Gastrocnemius medialis (tissue), 4 donors: ENCODE data around the gene SLC6A14. TPM values are rescaled to one million over a fixed set of nuclear protein-coding genes. Genes with fewer than 3 reads are reported as not detected.

Experiments
- ATAC-seq, 2 donors: fragments of 150-250 bp; one replicate each; pipeline ENCODE4 v1.9.1; 2016
- DNase-seq, 2 donors: peaks; one replicate each; pipeline ENCODE4 v3.0.0-alpha.2; 2019
- H3K27ac ChIP-seq, 4 donors: fragments of 200-600 bp; sonication (generic); 1 replicate in 1 of 4; 2 replicates in 3 of 4; pipeline ENCODE4 v1.5.1; 2016 to 2018; ENCODE audit warnings: mild to moderate bottlenecking in 2 of 4, moderate library complexity in 1 of 4
- H3K27me3 ChIP-seq, 3 donors: fragments of 200-600 bp; sonication (generic) in 2 of 3; 1 replicate in 1 of 3; 2 replicates in 2 of 3; pipeline versions ENCODE4 v1.5.1 to v1.6.0; 2016 to 2019; ENCODE audit warnings: mild to moderate bottlenecking in 1 of 3, moderate library complexity in 1 of 3
- H3K36me3 ChIP-seq, 2 donors: fragments of 200-600 bp; sonication (generic) in 1 of 2; one replicate each; pipeline ENCODE4 v1.5.1; 2017 to 2018
- H3K4me1 ChIP-seq, 2 donors: fragments of 200-600 bp; sonication (generic) in 1 of 2; one replicate each; pipeline ENCODE4 v1.5.1; 2016 to 2017; ENCODE audit warnings: mild to moderate bottlenecking in 2 of 2
- H3K4me3 ChIP-seq, 4 donors: fragments of 200-600 bp; sonication (generic) in 3 of 4; 1 replicate in 1 of 4; 2 replicates in 3 of 4; pipeline ENCODE4 v1.5.1; 2016 to 2019; ENCODE audit warnings: mild to moderate bottlenecking in 2 of 4
- H3K9me3 ChIP-seq, 3 donors: fragments of 200-600 bp; sonication (generic) in 2 of 3; 1 replicate in 1 of 3; 2 replicates in 2 of 3; pipeline ENCODE4 v1.5.1; 2016 to 2019
- POLR2A ChIP-seq, 2 donors: fragments of 450-650 bp; IDR thresholded peaks; one replicate each; pipeline ENCODE4 v1.6.1; 2017; ENCODE audit warnings: antibody characterized with exemption in 2 of 2, mild to moderate bottlenecking in 2 of 2, moderate library complexity in 2 of 2
- in situ Hi-C, 4 donors: fragments of 200-750 bp; cut with MboI; loops; one replicate each; pipeline versions ENCODE4 v1.15.0 to v1.8.0; 2017; ENCODE audit warnings: low sequenced_read_pairs in 4 of 4
- intact Hi-C: fragments of 100-400 bp; cut with DNase I; formaldehyde crosslinking; loops from one replicate; pipeline ENCODE4 v1.15.1; 2023; ENCODE audit warnings: low total_unique reads
- total RNA-seq, 4 donors: library from RNA; depleted of rRNA; stranded (reverse); fragments of >200 nt; gene quantifications; one replicate each; pipeline versions ENCODE4 v1.1.0 to v1.2.3, GENCODE V29; 2016
- TF ChIP-seq, protein P1 (sequence below), 5 experiments: fragments of 450-650 bp in 3 of 5; fragments of 200-600 bp in 2 of 5; sonication (generic) in 2 of 5; IDR thresholded peaks in 4 of 5; conservative IDR thresholded peaks in 1 of 5; 1 replicate in 4 of 5; 2 replicates in 1 of 5; pipeline ENCODE4 v1.5.1; 2016 to 2019; ENCODE audit warnings: antibody characterized with exemption in 5 of 5, mild to moderate bottlenecking in 3 of 5, moderate library complexity in 3 of 5

The SLC6A14 gene, protein sequence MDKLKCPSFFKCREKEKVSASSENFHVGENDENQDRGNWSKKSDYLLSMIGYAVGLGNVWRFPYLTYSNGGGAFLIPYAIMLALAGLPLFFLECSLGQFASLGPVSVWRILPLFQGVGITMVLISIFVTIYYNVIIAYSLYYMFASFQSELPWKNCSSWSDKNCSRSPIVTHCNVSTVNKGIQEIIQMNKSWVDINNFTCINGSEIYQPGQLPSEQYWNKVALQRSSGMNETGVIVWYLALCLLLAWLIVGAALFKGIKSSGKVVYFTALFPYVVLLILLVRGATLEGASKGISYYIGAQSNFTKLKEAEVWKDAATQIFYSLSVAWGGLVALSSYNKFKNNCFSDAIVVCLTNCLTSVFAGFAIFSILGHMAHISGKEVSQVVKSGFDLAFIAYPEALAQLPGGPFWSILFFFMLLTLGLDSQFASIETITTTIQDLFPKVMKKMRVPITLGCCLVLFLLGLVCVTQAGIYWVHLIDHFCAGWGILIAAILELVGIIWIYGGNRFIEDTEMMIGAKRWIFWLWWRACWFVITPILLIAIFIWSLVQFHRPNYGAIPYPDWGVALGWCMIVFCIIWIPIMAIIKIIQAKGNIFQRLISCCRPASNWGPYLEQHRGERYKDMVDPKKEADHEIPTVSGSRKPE
- not detected for total RNA-seq

DNA sequence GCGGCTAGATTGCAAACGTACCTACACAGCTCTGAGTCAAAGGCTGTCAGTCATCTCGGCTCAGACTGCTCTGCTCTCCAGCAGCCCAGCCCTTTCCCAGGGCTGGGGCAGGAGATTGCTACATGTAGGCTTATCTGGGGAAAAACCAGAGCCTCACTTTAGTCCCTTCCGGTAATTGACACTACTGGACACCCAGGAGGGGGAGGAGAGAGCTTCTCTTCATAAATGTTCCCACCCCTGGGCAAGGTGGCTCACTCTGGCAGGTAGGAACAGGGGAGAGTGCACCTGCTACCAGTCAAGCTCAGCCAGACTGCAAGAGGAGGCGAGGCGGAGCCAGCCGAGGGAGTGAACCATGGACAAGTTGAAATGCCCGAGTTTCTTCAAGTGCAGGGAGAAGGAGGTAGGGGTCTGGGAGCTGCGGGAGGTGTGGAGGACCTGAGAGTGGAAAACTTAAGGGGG is at the start of gene SLC6A14:
Gene SLC6A14, plus strand, starts transcription at position 249 of the 459 bp plus-strand sequence. Its CDS starts 104 bp downstream, at position 353.
- Histone ChIP-seq H3K36me3 (no peaks in the 10 kb centered on the region), H3K4me1 (no peaks in the 10 kb centered on the region), H3K27me3 (no peaks in the 10 kb centered on the region), H3K4me3 (no peak within 1 kb of the TSS), H3K27ac (no peak within 1 kb of the TSS), H3K9me3 (no peaks in the 10 kb centered on the region)
- ATAC-seq (no peak), DNase-seq (no peak)
- in situ Hi-C loops, result no loop called here
- TF ChIP-seq POLR2A (IDR thresholded peaks at IDR 0.05), result no peak
- TF ChIP-seq, protein P1, sequence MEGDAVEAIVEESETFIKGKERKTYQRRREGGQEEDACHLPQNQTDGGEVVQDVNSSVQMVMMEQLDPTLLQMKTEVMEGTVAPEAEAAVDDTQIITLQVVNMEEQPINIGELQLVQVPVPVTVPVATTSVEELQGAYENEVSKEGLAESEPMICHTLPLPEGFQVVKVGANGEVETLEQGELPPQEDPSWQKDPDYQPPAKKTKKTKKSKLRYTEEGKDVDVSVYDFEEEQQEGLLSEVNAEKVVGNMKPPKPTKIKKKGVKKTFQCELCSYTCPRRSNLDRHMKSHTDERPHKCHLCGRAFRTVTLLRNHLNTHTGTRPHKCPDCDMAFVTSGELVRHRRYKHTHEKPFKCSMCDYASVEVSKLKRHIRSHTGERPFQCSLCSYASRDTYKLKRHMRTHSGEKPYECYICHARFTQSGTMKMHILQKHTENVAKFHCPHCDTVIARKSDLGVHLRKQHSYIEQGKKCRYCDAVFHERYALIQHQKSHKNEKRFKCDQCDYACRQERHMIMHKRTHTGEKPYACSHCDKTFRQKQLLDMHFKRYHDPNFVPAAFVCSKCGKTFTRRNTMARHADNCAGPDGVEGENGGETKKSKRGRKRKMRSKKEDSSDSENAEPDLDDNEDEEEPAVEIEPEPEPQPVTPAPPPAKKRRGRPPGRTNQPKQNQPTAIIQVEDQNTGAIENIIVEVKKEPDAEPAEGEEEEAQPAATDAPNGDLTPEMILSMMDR (IDR thresholded peaks at IDR 0.05 in 4 of 5, conservative IDR thresholded peaks at IDR 0.05 in 1 of 5), result no peak
- intact Hi-C loops, result no loop called here

DNA sequence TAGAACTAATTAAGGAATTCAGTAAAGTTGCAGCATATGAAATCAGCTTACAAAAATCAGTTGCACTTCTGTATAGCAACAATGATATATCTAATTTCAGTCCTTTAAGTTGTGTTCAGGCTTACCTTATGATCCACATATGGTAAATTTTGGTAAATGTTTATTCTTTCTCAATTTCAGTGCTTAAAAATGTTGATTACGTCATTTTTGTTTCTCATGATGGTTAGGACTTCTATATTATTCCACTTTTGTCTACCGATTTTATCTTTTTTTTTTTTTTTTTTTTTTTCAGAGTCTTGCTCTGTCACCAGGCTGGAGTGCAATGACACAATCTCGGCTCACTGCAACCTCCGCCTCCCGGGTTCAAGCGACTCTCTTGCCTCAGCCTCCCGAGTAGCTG is 40.7 kb upstream of the SLC6A14 start:
- Histone ChIP-seq H3K36me3 (no peaks in the 10 kb centered on the region), H3K9me3 (no peaks in the 10 kb centered on the region), H3K4me1 (no peaks in the 10 kb centered on the region), H3K27ac (no peak overlapping the region), H3K27me3 (no peaks in the 10 kb centered on the region), H3K4me3 (no peak overlapping the region)
- intact Hi-C loops (no loop called here), in situ Hi-C loops (no loop called here)
- TF ChIP-seq POLR2A (IDR thresholded peaks at IDR 0.05), result no peak
- TF ChIP-seq, protein P1 (IDR thresholded peaks at IDR 0.05 in 4 of 5, conservative IDR thresholded peaks at IDR 0.05 in 1 of 5), result no peak
- ATAC-seq (no peak), DNase-seq (no peak)

DNA sequence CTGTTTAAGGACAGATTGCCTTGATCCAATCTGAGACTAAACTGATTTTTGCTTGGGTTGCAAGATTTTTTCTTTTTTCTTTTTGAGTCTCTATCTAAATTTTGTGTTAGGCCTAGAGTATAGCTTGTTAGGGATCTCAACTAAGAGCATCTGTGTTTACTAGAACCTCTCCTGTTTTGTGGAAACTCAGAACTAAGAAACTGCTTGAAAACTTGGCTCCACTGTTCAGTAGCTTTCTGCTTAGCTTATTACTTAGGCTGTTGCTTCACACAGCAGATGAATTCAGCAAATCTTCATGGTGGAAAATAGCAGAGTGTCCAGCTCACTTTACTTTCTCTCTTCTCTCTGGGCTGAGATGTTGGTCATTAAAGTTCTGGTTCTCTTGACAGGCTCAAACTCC is 36.7 kb upstream of the SLC6A14 start:
- intact Hi-C loops (no loop called here), in situ Hi-C loops (no loop called here)
- TF ChIP-seq, protein P1 (IDR thresholded peaks at IDR 0.05 in 4 of 5, conservative IDR thresholded peaks at IDR 0.05 in 1 of 5), result no peak
- Histone ChIP-seq H3K4me1 (no peaks in the 10 kb centered on the region), H3K27ac (no peak overlapping the region), H3K4me3 (no peak overlapping the region), H3K36me3 (no peaks in the 10 kb centered on the region), H3K9me3 (no peaks in the 10 kb centered on the region), H3K27me3 (no peaks in the 10 kb centered on the region)
- no peak for ATAC-seq
- DNase-seq, result no peak

DNA sequence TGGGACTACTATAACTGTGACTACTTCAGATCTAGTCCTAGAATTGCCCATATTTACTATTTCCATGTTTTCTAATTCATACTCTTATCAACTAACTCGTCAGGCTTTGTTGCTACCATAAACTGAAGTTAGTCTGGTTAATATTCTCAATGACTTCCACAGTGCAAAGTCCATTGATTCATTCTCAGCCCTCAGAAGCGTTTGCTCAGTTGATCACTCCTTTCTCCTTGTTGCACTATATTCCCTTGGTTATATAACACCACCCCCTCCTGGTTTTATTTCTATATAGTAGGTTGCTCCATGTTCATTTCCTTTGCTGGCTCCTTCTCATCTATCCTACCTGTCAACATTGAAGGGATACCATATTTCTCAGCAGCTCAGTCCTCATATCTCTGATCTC is 27.2 kb upstream of the SLC6A14 start:
- Histone ChIP-seq H3K27me3 (no peaks in the 10 kb centered on the region), H3K4me3 (no peak overlapping the region), H3K27ac (no peak overlapping the region), H3K4me1 (no peaks in the 10 kb centered on the region), H3K9me3 (no peaks in the 10 kb centered on the region), H3K36me3 (no peaks in the 10 kb centered on the region)
- intact Hi-C loops (no loop called here), in situ Hi-C loops (no loop called here)
- TF ChIP-seq, protein P1 (IDR thresholded peaks at IDR 0.05 in 4 of 5, conservative IDR thresholded peaks at IDR 0.05 in 1 of 5), result no peak
- no peak for TF ChIP-seq POLR2A (IDR thresholded peaks at IDR 0.05)
- ATAC-seq (no peak), DNase-seq (no peak)
